PFSK-1 (cell line): Measurements from ENCODE around the gene KIAA2012.

ENCODE experiments used
- FOXP2 ChIP-seq: optimal IDR thresholded peaks from 2 replicates; pipeline ENCODE3; 2011; ENCODE audit warnings: borderline replicate concordance, control low read depth, inconsistent platforms; ENCODE audit not compliant: insufficient read depth; ENCODE audit errors: extremely low read length, extremely low read depth
- POLR2AphosphoS5 ChIP-seq: IDR thresholded peaks from 2 replicates; pipeline ENCODE4 v1.6.1; 2012; ENCODE audit warnings: low read depth, mild to moderate bottlenecking, control low read depth, low read length, moderate library complexity
- SIN3A ChIP-seq: IDR thresholded peaks from 2 replicates; pipeline ENCODE4 v1.6.1; 2012; ENCODE audit warnings: mild to moderate bottlenecking, low read length, moderate library complexity, borderline replicate concordance; ENCODE audit not compliant: insufficient read depth
- TAF1 ChIP-seq: IDR thresholded peaks from 2 replicates; pipeline ENCODE4 v1.6.1; 2012; ENCODE audit warnings: low read length, control low read depth, borderline replicate concordance; ENCODE audit not compliant: insufficient read depth
- TF ChIP-seq, protein P1 (sequence below), 2 experiments: IDR thresholded peaks; 2 replicates each; pipeline versions ENCODE4 v1.6.1 to v1.8.0; 2011 to 2012; ENCODE audit warnings: low read depth in 2 of 2, low read length in 2 of 2, control low read depth in 1 of 2, inconsistent platforms in 1 of 2, mild to moderate bottlenecking in 1 of 2, moderate library complexity in 1 of 2; ENCODE audit not compliant: insufficient read depth in 1 of 2

The KIAA2012 gene

DNA sequence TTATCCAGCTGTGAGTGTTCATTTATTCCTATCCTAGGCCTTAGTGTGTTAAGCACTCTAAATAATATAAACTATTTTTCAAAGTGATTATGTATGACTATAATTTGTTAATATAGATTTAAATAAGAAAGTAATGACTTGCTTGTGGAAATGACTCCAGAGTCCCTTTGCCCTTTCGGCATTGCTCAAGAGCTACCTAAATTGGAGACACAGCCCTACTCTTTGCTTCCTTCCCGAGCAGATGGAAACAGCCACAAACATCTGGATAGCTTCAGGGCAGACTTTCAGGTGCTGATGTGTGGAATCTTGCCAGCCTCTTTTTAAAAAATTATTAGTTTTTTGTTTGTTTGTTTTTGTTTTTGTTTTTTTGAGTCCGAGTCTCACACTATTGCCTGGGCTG lies 121.4 kb downstream of the KIAA2012 start:
- no peak for TF ChIP-seq POLR2AphosphoS5
- TF ChIP-seq, protein P1, sequence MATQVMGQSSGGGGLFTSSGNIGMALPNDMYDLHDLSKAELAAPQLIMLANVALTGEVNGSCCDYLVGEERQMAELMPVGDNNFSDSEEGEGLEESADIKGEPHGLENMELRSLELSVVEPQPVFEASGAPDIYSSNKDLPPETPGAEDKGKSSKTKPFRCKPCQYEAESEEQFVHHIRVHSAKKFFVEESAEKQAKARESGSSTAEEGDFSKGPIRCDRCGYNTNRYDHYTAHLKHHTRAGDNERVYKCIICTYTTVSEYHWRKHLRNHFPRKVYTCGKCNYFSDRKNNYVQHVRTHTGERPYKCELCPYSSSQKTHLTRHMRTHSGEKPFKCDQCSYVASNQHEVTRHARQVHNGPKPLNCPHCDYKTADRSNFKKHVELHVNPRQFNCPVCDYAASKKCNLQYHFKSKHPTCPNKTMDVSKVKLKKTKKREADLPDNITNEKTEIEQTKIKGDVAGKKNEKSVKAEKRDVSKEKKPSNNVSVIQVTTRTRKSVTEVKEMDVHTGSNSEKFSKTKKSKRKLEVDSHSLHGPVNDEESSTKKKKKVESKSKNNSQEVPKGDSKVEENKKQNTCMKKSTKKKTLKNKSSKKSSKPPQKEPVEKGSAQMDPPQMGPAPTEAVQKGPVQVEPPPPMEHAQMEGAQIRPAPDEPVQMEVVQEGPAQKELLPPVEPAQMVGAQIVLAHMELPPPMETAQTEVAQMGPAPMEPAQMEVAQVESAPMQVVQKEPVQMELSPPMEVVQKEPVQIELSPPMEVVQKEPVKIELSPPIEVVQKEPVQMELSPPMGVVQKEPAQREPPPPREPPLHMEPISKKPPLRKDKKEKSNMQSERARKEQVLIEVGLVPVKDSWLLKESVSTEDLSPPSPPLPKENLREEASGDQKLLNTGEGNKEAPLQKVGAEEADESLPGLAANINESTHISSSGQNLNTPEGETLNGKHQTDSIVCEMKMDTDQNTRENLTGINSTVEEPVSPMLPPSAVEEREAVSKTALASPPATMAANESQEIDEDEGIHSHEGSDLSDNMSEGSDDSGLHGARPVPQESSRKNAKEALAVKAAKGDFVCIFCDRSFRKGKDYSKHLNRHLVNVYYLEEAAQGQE (IDR thresholded peaks at IDR 0.05; ENCODE audit: insufficient read depth in 1 of 2, low read depth in 2 of 2, low read length in 2 of 2), result no peak
- no peak for TF ChIP-seq SIN3A
- no peak for TF ChIP-seq FOXP2
- no peak for TF ChIP-seq TAF1

DNA sequence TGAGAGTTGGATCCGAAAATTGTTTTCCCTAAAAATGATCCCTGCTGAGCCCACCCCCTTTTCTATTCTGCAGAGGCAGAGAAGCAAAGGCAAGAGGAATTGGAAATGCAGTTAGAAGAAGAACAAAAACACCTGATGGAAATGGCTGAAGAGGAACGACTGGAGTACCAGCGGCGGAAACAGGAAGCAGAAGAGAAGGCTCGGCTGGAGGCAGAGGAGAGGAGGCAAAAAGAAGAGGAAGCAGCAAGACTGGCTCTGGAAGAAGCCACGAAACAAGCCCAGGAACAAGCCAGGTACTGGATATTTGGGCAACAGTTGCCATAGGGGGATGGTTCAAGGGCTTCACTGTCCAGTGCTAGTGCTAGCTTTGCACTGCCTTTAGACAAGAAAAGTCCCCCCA lies 123.7 kb downstream of the KIAA2012 start:
- TF ChIP-seq SIN3A (no peak), POLR2AphosphoS5 (no peak), FOXP2 (no peak), TAF1 (no peak)
- TF ChIP-seq, protein P1 (IDR thresholded peaks at IDR 0.05; ENCODE audit: insufficient read depth in 1 of 2, low read depth in 2 of 2, low read length in 2 of 2), result no peak

DNA sequence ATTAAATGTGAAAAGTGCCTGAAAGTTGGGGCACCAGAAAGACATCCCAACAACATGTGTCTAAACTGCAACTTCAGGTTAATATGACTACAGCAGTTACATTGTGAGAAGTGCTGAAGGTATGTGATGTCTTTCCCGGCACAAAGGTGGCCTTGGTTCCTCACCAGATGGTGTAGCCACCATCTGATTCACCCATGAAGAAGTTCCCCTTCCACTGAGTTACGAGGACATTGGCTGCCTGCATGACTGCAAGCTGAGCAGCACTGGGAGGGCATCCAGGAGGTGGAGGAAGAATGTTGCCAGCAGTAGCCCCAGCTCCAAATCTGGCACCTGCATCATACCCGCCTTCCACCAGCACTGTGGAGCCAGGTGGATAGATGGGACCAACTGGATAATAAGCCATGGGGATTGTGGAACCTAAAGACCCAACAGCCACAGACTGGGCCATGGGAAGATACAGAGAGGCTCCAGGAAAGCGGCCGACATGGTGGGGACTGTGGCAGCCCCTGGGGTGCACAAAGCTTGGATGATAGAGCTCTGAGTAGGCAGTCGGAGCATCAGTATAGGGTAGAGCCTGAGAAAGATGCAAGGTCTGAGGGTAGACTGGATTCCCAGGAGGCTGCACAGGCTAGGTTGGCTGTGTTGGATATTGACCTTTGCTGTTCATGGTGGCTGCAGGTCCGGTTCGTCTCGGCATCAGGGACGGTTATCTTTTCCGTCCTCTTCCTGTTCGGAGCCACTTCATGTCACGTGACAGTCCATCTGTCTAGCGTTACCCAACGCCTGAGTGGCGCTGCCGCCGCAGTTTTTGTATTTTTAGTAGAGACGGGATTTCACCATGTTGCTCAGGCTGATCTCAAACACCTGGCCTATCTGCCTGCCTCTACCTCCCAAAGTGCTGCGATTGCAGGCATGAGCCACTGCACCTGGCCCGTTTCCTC lies 128.4 kb downstream of the KIAA2012 start:
- TF ChIP-seq TAF1 (no peak), SIN3A (no peak), POLR2AphosphoS5 (no peak), FOXP2 (no peak)
- TF ChIP-seq, protein P1 (IDR thresholded peaks at IDR 0.05; ENCODE audit: insufficient read depth in 1 of 2, low read depth in 2 of 2, low read length in 2 of 2), result no peak

DNA sequence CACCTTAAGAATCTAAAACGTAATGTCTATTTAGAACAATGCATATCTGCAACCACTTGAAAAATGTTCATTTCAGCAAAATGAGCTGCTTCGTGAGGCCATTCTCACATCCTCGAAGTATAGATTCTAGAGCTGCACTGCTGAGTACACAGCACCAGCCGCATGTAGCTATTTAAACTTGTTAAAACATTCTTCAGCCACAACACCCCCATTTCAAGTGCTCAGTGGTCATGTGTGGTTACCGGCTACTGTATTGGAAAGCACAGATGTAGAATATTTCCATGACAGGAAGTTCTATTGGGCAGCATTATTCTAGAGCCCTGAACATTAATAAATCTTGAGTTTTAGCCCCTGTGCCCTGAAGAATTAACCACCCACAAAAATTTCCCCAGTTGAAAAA lies 130.3 kb downstream of the KIAA2012 start:
- TF ChIP-seq TAF1 (no peak), FOXP2 (no peak), SIN3A (no peak)

DNA sequence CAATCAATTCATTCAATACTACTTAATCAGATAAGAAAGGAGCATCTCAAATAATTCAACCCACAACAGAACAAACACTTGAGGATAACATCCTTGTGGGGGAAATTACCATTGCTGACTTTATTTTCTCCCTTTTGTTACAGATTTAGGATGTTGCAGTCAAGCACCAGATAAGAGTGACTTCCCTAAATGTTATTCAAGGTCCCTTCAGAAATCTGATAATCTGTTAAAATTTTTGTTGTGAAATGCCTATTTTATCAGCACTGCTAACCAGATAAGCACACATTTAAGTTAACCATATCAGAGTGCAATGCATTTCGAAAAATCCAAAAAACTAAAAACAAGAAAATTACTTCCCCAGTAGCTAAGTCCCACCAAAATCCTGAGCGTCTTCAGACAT lies 131.8 kb downstream of the KIAA2012 start:
- no peak for TF ChIP-seq SIN3A
- no peak for TF ChIP-seq TAF1
- no peak for TF ChIP-seq POLR2AphosphoS5

DNA sequence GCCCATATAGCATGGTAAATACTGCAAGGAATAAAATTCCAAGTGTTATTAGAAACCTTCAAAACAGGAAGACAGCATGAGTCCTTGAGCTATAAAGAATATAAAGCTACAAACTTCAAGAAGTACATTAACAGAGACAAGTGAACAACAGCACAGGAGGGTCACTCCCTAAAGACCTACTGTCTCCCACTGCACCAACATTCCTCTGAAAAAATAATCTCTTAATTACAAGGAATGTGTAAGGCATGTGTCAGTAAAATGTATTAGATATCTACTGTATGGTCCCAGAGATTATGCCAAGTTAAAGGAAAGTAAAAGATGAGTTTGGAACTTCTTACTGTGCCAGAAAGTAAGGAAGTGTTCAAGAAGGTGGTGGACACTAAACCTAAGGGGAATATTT lies 135.5 kb downstream of the KIAA2012 start:
- TF ChIP-seq POLR2AphosphoS5, result no peak
- no peak for TF ChIP-seq FOXP2
- TF ChIP-seq SIN3A, result no peak
- no peak for TF ChIP-seq TAF1
- TF ChIP-seq, protein P1 (IDR thresholded peaks at IDR 0.05; ENCODE audit: insufficient read depth in 1 of 2, low read depth in 2 of 2, low read length in 2 of 2), result no peak
